HG02588 (cell line): ENCODE results near the gene KCNH5.

ENCODE experiments used
- ATAC-seq: cut with Tn5 transposase; IDR thresholded peaks from one replicate; pipeline ENCODE4 v1.9.1; 2021; ENCODE audit warnings: mild to moderate bottlenecking, moderate library complexity; ENCODE audit not compliant: unreplicated experiment

Gene KCNH5, protein sequence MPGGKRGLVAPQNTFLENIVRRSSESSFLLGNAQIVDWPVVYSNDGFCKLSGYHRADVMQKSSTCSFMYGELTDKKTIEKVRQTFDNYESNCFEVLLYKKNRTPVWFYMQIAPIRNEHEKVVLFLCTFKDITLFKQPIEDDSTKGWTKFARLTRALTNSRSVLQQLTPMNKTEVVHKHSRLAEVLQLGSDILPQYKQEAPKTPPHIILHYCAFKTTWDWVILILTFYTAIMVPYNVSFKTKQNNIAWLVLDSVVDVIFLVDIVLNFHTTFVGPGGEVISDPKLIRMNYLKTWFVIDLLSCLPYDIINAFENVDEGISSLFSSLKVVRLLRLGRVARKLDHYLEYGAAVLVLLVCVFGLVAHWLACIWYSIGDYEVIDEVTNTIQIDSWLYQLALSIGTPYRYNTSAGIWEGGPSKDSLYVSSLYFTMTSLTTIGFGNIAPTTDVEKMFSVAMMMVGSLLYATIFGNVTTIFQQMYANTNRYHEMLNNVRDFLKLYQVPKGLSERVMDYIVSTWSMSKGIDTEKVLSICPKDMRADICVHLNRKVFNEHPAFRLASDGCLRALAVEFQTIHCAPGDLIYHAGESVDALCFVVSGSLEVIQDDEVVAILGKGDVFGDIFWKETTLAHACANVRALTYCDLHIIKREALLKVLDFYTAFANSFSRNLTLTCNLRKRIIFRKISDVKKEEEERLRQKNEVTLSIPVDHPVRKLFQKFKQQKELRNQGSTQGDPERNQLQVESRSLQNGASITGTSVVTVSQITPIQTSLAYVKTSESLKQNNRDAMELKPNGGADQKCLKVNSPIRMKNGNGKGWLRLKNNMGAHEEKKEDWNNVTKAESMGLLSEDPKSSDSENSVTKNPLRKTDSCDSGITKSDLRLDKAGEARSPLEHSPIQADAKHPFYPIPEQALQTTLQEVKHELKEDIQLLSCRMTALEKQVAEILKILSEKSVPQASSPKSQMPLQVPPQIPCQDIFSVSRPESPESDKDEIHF

GRCh38 chr14:63045234-63045611, at the start of gene KCNH5:
TSS of gene KCNH5 (minus strand) at chr14:63045458. CDS start at chr14:63045186, 272 bp downstream.
- no peak for ATAC-seq

- ATAC-seq, result no peak
These were observed 46.2 kb upstream of the KCNH5 start for GRCh38 chr14:63091394-63091996.

- no peak for ATAC-seq
These were observed 43.6 kb upstream of the KCNH5 start for GRCh38 chr14:63088865-63089264.

GRCh38 chr14:63078569-63078968, 33.3 kb upstream of the KCNH5 start:
- ATAC-seq, result no peak

GRCh38 chr14:63076488-63076887, 31.2 kb upstream of the KCNH5 start:
- no peak for ATAC-seq

DNA sequence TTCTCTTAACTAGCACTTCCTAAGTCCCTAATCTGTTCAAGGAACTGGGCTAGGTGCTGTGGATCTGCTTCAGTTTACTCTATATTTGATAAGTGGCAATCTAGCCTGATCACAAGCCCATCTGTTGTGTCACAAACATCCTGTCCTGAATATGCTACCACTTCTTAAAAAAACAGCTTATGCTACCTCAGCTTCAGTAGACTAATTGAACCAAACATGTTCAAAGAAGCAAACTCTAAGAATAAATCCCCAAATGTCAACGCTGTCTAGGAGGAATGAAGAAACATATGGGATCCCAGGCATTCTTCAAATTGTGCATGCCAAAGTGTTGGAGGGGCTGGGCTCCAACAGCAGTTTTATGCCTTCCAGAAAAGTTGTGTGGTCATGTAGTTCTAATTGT, 10.4 kb upstream of the KCNH5 start:
- no peak for ATAC-seq

- no peak for ATAC-seq
These were observed 6.7 kb upstream of the KCNH5 start for GRCh38 chr14:63051992-63052391.

DNA sequence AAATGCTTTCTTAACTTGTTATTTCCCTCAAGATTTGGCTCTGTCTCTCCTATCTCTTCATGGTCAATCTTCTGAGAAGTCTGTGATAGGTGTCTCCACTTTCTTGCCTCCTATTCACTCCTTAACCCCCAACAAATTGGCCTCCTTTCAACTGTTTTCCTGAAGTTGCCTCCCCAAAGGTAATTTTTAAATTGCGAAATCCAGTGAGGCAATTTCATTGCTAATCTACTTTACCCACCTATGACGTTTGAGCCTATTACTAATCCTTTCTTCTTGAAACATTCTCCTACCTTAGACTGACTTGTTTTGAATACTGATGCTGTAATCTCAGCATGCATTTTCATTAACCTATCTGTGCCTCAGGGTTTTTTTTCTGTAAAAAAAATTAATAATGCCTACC, 6.0 kb upstream of the KCNH5 start:
- no peak for ATAC-seq

GRCh38 chr14:63050694-63051093, 5.4 kb upstream of the KCNH5 start:
- no peak for ATAC-seq

GRCh38 chr14:63046339-63047268, 1.3 kb upstream of the KCNH5 start:
- no peak for ATAC-seq

GRCh38 chr14:63045612-63046320, 508 bp upstream of the KCNH5 start:
- no peak for ATAC-seq

DNA sequence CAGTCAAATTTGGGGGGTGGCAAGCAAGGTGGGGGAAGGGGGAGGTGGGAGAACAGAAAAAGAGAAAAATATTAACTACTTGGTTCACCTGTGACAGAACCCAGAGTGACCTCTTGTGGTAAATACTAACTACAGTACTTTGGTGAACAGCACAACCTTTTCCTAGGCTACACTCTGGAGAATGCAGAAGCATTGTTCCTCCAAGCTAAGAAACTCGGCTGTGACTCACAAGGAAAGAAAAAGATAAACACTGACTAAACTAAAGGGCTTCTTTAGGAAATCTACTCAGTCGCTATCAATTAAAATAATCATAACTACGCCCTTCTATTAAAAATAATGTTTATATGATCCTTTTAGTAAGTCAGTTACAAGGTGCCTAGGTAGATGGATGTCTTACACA, 5.4 kb downstream of the KCNH5 start:
- ATAC-seq, result no peak

DNA sequence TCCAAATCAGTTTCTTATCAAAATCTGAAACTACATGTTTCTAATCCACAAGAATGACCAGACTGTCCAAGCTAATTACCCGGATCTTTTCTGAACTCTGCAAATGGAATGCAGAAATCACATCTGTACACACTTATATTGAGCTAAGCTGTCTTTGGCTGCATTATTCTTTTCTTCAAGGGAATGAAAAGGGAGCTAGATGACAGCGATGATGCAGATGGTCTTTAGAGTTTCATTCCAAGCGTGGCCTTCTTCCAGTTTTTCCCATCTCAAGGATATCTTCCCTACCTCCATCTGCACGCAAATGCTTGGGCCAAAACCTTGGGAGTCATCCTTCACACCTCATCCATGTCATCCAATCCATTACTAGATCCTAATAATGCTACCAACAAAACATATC, 12.6 kb downstream of the KCNH5 start:
- ATAC-seq, result no peak

DNA sequence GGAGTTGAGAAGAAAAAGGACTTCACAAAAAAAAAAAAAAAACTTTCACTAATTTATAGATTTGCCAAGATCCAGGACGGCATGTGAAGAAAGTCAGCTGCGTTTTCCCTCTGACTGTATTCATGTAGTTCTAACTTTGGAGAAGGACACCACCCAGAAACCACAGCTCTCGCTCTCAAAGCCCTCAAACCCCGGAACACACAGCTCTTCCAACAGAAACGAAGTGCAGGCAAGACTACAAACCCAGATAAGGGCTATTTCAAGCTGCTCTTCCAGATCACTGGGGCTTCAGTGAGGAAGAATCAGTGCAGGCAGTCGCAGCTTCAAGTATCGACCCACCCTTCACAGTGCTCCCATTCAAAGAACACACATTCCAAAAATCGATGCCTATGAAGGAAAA, 13.2 kb downstream of the KCNH5 start:
- no peak for ATAC-seq

GRCh38 chr14:63030113-63030512, 15.1 kb downstream of the KCNH5 start:
- ATAC-seq, result no peak

- no peak for ATAC-seq
These were observed 17.5 kb downstream of the KCNH5 start for GRCh38 chr14:63027719-63028118.

GRCh38 chr14:63026491-63026890, 18.8 kb downstream of the KCNH5 start:
- ATAC-seq, result no peak

DNA sequence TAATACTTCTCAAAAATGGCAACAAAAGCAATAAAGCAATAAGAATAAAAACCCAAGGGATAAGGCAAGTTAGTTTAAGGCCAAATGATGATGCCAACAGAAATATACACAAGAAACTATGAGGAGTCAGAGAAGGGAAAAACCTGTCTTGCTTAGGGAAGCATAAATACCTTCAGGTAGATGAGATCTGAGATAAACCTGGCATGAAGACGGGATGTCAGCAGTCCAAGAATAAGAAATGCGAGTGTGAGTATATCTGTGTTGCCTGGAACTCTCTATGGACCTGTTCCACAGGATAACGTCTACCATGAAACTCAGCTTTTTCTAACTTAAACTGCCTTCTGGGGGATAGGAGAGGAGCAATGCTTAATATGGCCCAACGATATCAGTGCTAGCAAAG, 30.6 kb downstream of the KCNH5 start:
- ATAC-seq, result no peak

- no peak for ATAC-seq
These were observed 33.1 kb downstream of the KCNH5 start for GRCh38 chr14:63012171-63012570.

- ATAC-seq, result no peak
These were observed 33.6 kb downstream of the KCNH5 start for GRCh38 chr14:63011623-63012022.
